ENCODE data around the gene UBA5. TPM values are rescaled to one million over a fixed set of nuclear protein-coding genes. Genes with fewer than 3 reads are reported as not detected.

The UBA5 gene
- total RNA-seq, 1 donor from 2014 or later: 33.6 TPM

GRCh38 chr3:132716372-132716771, 56.2 kb downstream of the UBA5 start:
- DNase-seq (ENCODE audit: low spot score): no peak

GRCh38 chr3:132720228-132720627, 60.1 kb downstream of the UBA5 start:
- DNase-seq (ENCODE audit: low spot score): no peak

GRCh38 chr3:132721479-132722164, 61.5 kb downstream of the UBA5 start:
- DNase-seq (ENCODE audit: low spot score): peak; percentile 62

GRCh38 chr3:132722165-132723023, 62.3 kb downstream of the UBA5 start, which contains the start of gene NPHP3:
Gene NPHP3, minus strand, starts transcription at chr3:132722409. Its CDS starts 54 bp downstream, at chr3:132722355.
- DNase-seq (ENCODE audit: low spot score): peak; percentile 97

- no peak for DNase-seq (ENCODE audit: low spot score)
Measured at GRCh38 chr3:132723024-132723950, 63.2 kb downstream of the UBA5 start.

GRCh38 chr3:132726341-132726823, 66.3 kb downstream of the UBA5 start:
- no peak for DNase-seq (ENCODE audit: low spot score)

Other genes starting within 250 kb of the UBA5 start
- 35.7 TPM for gene DNAJC13, start 242.8 kb upstream of the UBA5 start, total RNA-seq
- 4.2 TPM for gene ACKR4, start 63.1 kb upstream of the UBA5 start, total RNA-seq
- 29.9 TPM for gene ACAD11, start 520 bp upstream of the UBA5 start, total RNA-seq
- gene NPHP3, start 62.1 kb downstream of the UBA5 start, total RNA-seq: 19.2 TPM

Data from mucosa of gallbladder (tissue), 1 donor.